Memory B cell (primary cell): ENCODE data around the gene RBBP8NL.

ENCODE experiments used
- ATAC-seq: fragments of 150-1000 bp; cut with Tn5 transposase; 2 replicates; pipeline ENCODE4 v1.10.0; 2021; ENCODE audit warnings: low read depth, mild to moderate bottlenecking, moderate library complexity
- DNase-seq, 2 donors: peaks; one replicate each; pipeline ENCODE4 v3.0.0; 2022; ENCODE audit warnings: low spot score in 2 of 2
- H3K27ac Mint-ChIP-seq: one replicate; pipeline ENCODE4 v1.8.0; 2022; ENCODE audit warnings: mild to moderate bottlenecking, moderate library complexity, mixed read lengths
- H3K27me3 Mint-ChIP-seq: one replicate; pipeline ENCODE4 v1.8.0; 2022; ENCODE audit warnings: mixed read lengths
- H3K36me3 Mint-ChIP-seq: one replicate; pipeline ENCODE4 v1.8.0; 2022; ENCODE audit warnings: mild to moderate bottlenecking, mixed read lengths
- H3K4me1 Mint-ChIP-seq: one replicate; pipeline ENCODE4 v1.8.0; 2022; ENCODE audit warnings: mixed read lengths
- H3K4me3 Mint-ChIP-seq: one replicate; pipeline ENCODE4 v1.8.0; 2022; ENCODE audit warnings: mild to moderate bottlenecking, moderate library complexity, mixed read lengths
- H3K9me3 Mint-ChIP-seq: one replicate; pipeline ENCODE4 v1.8.0; 2022; ENCODE audit warnings: mixed read lengths

Gene RBBP8NL

DNA sequence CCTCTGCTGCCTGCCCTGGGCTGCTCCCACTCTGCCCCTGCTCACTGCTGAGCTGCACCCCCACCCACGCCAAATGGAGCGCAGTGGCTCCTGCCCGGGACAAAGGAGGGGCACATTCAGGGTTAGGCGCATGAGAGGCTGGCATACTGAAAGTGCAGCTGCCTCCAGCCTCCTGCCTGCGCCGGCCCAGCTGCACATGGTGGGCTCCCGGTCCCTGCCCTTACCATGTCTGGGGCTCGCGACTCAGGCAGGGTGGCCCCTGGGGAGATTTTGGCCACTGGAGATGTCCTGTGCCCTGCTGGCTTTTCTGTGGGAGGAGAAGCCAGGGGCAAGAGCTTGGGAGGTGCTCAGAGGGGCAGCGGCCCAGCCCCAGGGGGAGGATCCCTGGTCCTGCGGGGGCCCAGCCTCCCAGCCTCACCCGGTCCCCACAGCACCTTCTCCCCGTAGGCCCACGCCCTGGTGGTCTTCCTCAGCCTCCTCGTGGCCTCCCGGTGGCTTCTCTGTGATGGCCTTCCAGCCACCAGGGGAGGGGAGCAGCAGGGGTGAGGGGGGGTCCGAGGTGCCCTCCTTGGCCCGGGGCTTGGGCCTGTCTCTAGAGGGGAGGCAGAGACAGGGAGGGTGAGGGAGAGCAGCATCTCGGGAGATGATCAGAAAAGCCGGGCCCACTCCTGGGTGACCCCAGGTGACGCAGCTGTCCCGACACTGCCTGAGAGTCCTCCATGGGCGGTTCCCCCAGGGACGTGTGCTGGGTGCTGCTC is 11.8 kb downstream of the RBBP8NL start:
- Mint-ChIP-seq H3K27ac (no peak overlapping the region), H3K4me3 (no peak overlapping the region), H3K4me1 (no peaks in the 10 kb centered on the region), H3K36me3 (no peaks in the 10 kb centered on the region), H3K9me3 (no peaks in the 10 kb centered on the region), H3K27me3 (peaks cover 11% of the 10 kb centered on the region)
- DNase-seq (no peak), ATAC-seq (no peak)

DNA sequence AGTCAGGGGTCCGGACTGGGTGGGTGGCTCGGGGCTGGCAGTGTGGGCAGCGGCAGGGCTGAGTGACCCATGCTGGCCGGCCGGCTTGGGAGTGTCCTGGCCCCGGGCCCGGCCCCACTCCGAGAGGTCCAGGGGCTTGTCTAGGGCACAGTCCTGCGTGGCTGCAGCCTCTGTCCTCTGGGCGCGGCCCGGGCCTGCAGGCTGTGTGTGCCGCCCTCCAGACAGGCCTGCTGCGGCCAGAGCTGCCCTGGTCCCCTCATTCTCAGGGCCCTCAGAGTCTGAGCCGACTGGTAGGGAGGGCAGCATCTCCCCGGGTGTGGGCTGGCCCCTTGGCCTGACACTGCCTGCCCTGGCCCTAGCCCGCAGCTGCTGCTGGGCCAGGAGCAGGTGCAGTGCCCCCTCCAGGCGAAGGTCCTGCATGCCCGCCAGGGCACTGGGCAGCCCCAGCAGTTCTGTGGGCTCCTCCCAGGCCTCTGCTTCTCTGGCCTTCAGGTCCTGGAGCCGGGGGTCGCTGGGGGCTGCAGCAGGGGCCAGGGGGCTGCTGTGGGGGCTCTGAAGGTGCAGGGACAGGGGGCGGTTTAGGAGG is 13.3 kb downstream of the RBBP8NL start:
- peaks cover 7% of the 10 kb centered on the region for H3K27me3 Mint-ChIP-seq
- H3K4me1 Mint-ChIP-seq, result peaks cover 13% of the 10 kb centered on the region
- no peaks in the 10 kb centered on the region for H3K36me3 Mint-ChIP-seq
- no peak overlapping the region for H3K4me3 Mint-ChIP-seq
- no peak for ATAC-seq
- no peak overlapping the region for H3K27ac Mint-ChIP-seq
- no peaks in the 10 kb centered on the region for H3K9me3 Mint-ChIP-seq
- DNase-seq, result no peak

DNA sequence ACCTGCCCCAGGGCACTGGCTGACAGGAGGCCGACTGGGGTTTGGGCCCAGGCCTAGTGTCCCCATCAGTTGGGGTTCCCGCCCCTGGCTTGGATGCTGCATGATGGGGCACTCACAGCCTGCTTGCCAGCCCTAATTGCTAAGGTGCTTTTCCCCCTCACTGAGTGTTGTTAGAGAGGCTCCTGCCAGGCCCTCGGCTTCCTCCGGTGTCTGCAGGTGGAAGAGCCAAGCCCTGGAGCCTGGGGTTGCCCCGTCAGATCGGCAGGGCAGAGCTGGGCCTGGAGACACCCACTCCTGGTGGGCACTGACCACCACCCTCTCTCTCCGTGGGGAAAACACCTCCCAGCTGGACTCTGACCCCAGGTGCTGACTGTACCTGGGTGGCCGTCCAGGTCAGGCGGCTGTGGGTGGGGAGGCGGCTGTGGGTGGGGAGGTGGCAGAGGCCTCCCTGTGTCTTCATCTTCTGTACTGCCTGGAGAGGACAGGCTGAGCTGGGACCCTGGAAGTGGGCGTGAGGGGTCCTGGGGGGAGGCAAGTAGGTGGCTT is 14.2 kb downstream of the RBBP8NL start:
- no peaks in the 10 kb centered on the region for H3K36me3 Mint-ChIP-seq
- H3K4me1 Mint-ChIP-seq, result peaks cover 16% of the 10 kb centered on the region
- H3K4me3 Mint-ChIP-seq, result no peak overlapping the region
- H3K9me3 Mint-ChIP-seq, result no peaks in the 10 kb centered on the region
- ATAC-seq, result no peak
- DNase-seq, result no peak
- H3K27ac Mint-ChIP-seq, result no peak overlapping the region
- peaks cover 7% of the 10 kb centered on the region for H3K27me3 Mint-ChIP-seq

DNA sequence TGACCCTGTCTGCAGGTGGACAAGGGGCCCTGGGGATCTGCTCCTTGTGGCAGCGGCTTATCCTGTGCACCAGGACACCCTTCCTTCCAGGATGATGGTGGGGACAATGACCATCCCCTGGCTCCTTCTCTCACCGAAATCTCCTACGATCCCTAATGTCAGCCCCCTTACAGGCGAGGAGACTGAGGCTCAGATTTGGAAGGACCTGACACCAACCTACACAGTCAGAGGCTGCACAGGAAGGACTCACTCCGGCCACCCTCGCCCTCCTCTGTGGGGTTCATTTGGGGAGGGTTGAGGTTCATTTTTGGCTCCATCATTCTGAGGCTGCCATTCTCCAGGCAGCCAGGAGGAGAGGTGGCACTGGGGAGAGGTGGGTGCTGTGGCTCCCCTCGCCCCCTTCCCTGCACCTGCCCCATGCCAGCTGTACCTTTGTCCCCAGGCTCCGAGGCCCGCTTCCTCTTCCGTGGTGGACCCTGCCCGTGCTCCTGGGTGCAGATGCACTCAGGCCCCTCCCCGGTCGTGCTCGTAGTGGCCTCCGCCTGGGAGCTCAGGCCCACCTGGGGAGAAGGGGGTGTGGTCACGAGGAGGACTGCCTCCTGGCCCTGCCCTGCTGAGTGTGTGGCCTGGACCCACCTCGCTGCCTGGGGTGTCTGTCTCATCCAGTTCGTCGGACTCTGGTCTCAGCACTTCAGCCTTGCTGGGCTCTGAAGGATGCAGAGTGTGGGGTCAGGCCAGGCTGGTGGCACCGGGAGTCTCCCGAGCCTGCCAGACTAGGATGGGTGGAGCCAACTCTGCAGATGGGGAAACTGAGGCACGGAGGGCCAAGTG is 14.9 kb downstream of the RBBP8NL start:
- DNase-seq (no peak), ATAC-seq (no peak)
- H3K27ac Mint-ChIP-seq, result no peak overlapping the region
- H3K36me3 Mint-ChIP-seq, result no peaks in the 10 kb centered on the region
- peaks cover 2% of the 10 kb centered on the region for H3K27me3 Mint-ChIP-seq
- H3K4me1 Mint-ChIP-seq, result peaks cover 16% of the 10 kb centered on the region
- H3K9me3 Mint-ChIP-seq, result no peaks in the 10 kb centered on the region
- no peak overlapping the region for H3K4me3 Mint-ChIP-seq

DNA sequence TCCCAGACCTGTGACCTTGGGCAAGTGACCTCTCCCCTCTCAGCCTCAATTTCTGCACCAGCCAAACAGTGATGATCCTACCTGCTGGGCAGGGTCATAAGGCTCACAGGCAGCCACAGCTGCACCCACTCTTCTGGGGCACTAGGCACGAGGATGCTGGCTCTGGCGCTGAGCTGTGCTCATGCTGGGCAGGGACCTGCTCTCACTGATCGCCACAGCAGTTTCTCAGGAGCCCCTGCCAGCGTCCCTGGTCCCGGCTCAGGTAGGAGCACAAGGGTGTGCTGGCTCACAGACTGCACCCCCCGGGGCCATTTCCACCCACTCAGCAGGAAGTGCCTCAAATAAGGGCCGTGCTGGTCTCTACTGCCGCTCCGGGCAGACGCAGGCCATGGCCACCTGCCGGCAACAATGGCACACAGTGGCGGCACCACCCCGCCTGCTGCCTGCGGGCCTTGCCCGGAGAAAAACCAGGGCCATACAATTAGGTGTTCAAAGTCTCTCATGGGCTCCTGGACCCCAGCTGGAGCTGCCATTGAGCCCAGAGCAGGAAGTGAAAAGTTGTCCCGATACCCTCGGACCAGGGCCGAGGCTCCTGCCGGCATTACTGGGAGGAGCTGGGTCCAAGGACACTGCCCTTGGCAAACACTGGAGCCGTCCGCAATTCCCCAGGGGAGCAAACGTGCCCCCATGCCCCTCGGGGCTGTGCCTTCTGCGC is 15.7 kb downstream of the RBBP8NL start:
- H3K4me3 Mint-ChIP-seq, result no peak overlapping the region
- H3K4me1 Mint-ChIP-seq, result peaks cover 16% of the 10 kb centered on the region
- H3K27ac Mint-ChIP-seq, result no peak overlapping the region
- no peaks in the 10 kb centered on the region for H3K9me3 Mint-ChIP-seq
- ATAC-seq (no peak), DNase-seq (no peak)
- H3K27me3 Mint-ChIP-seq, result peaks cover 2% of the 10 kb centered on the region
- H3K36me3 Mint-ChIP-seq, result no peaks in the 10 kb centered on the region

DNA sequence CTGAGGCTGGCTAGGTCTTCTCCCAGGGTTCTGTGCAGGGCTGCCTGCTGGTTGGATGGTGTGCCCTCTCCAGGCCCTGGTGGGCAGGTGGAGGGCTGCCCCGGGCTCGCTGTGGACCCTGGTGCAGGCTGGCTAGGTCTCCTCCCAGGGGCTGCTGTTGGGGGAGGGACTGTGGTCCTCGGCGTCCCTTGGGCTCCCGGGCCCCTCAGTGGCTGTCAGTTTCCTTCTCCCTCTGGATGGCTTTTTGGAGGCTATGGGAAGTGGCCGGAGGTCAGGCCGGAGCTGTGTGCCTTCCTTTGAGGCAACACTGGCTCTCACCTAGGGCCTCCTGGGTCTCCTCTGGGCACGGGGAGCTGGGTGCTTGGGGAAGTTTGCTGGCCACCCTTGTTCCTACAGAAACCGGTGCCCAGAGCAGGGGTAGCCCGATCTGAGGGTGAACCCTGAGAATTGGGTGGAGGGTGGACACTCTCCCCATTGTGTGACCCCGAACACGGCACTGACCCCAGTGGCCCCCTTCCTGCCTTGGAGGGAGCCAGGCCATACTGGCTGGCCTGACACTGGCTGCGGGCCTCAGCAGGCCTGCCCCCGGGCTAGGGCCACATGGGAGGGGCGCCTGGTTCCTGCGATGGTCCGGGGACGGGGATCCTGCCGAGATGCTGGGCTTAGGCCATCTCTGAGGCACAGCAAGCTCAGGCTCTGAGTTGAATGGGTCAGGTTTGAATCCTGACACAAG is 16.4 kb downstream of the RBBP8NL start:
- H3K27ac Mint-ChIP-seq, result no peak overlapping the region
- H3K4me3 Mint-ChIP-seq, result no peak overlapping the region
- peaks cover 19% of the 10 kb centered on the region for H3K4me1 Mint-ChIP-seq
- no peak for DNase-seq
- H3K36me3 Mint-ChIP-seq, result no peaks in the 10 kb centered on the region
- no peak for ATAC-seq
- no peaks in the 10 kb centered on the region for H3K27me3 Mint-ChIP-seq
- no peaks in the 10 kb centered on the region for H3K9me3 Mint-ChIP-seq

DNA sequence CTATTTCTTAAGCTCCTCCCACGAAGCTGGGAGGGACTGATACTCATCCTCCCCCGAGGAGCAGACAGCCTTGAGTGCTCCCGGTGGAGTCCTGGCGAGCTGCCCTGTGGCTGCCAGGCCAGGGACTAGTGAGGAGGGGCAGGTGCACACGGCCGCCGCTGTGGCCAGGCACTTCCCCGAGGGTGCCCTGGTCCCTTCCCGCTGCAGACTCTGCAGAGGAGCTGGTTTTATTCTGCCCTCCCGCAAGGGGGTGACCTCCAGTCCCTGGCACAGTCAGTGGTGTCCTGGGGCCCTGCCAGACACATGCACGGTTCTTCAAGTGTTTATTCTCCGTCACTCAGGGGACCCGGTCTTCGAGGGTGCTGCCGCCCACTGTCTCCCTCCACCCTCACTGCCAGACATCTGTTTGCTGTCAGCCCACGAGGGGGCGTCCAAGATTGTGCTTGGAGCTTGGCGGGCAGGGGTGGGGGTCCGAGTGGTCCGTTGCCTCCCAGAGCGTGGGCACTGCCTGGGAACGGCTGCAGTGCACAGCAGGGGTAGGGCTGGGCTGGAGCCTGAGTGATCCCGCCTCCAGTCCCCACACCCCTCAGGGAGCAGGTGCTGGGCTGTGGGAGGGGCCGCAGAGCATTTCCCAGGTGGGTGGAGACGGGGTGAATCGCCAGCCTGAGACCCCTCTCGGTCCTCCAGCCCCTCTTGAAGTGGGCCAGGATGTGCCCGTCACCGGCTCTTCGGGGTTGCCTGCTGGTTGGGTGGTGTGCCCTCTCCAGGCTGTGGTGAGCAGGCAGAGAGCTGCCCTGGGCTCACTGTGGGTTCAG is 17.2 kb downstream of the RBBP8NL start:
- peak; percentile 11 for ATAC-seq
- no peaks in the 10 kb centered on the region for H3K27me3 Mint-ChIP-seq
- no peak overlapping the region for H3K27ac Mint-ChIP-seq
- peak in 1 of 2 donors; percentile 47 for DNase-seq
- H3K4me1 Mint-ChIP-seq, result peaks cover 25% of the 10 kb centered on the region
- peak overlapping the region; percentile 47 for H3K4me3 Mint-ChIP-seq
- no peaks in the 10 kb centered on the region for H3K36me3 Mint-ChIP-seq
- no peaks in the 10 kb centered on the region for H3K9me3 Mint-ChIP-seq

DNA sequence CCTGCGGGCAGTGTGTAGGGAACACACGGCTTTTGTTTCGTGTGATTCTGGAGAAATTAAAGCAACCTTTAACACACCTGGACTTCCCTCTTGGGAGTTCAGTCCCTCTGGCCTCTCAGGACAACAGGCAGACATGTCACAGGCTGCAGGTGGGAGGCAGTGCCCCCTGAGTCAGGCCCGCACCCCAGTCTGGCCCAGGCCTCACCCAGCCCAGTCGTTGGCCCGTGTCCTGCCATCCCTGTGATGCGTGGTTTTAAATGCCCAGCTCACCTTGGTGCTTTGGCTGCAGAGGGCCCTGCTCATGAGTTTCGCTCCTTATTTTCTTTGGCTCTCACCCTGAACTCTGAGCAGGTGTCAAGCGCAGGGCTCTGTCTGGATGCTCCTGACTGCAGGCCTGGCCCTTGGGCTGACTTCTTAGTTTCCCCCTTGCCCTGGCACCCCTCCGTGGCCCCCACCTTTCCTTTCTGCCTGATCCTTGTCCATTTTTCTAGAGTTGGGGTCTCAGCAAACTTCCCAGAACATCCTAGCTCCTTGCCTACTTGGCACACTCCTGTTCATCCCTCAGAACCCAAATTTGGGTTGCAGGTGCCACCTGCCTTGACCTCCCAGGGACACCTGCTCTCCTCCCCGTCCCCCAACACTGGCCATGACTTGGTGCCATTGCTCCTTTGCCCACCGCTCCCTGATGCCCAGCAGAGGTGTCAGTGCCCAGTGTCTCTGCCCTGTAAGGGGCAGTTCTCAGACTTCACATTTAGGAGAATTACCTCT is 18.1 kb downstream of the RBBP8NL start:
- DNase-seq (no peak), ATAC-seq (no peak)
- peak overlapping the region; percentile 33 for H3K4me3 Mint-ChIP-seq
- H3K27ac Mint-ChIP-seq, result no peak overlapping the region
- H3K36me3 Mint-ChIP-seq, result no peaks in the 10 kb centered on the region
- peaks cover 29% of the 10 kb centered on the region for H3K4me1 Mint-ChIP-seq
- H3K9me3 Mint-ChIP-seq, result no peaks in the 10 kb centered on the region
- no peaks in the 10 kb centered on the region for H3K27me3 Mint-ChIP-seq

DNA sequence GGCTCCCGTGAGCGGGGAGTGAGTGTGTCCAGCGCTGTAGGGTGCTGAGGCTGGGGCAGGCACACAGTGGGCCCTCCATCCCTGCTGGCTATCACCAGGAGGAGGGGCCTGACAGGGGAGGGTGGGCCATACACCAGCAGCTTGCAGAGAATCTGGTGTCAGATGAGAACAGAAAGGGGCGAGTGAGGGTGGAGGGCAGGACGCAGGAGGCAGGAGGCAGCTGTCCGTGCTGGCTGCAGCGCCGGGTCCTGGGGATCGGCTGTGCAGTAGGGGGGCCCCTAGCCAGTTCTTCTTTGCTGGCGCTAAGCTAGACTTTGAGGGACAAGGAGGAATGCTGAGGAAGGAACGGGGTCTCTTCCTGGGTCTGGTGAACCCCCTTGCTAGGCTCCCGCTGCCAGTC is 18.7 kb downstream of the RBBP8NL start:
- no peaks in the 10 kb centered on the region for H3K27me3 Mint-ChIP-seq
- peaks cover 29% of the 10 kb centered on the region for H3K4me1 Mint-ChIP-seq
- H3K27ac Mint-ChIP-seq, result no peak overlapping the region
- H3K36me3 Mint-ChIP-seq, result no peaks in the 10 kb centered on the region
- no peak overlapping the region for H3K4me3 Mint-ChIP-seq
- no peaks in the 10 kb centered on the region for H3K9me3 Mint-ChIP-seq
- ATAC-seq (no peak), DNase-seq (no peak)

DNA sequence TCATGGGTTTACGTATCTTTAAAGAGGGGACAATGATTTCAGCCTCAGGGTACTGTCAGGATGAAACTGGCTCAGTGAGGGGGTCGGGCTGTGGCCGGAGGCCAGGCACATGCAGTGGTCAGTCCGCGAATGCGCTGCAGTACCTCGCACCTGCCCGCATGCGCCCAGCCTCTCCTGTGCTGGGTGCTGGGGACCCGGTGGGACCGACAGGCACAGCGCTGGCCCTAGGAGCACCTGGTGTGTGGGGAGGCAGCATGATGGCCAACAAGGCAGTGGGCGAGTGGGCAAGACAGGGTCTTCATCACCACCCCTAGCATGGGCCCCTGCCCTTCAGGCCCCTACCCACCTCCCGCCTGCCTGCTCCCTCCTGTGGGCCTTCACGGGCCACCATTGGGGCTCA is 19.3 kb downstream of the RBBP8NL start:
- Mint-ChIP-seq H3K4me3 (peak overlapping the region; percentile 86), H3K4me1 (peaks cover 29% of the 10 kb centered on the region), H3K36me3 (no peaks in the 10 kb centered on the region), H3K27me3 (no peaks in the 10 kb centered on the region), H3K9me3 (no peaks in the 10 kb centered on the region), H3K27ac (no peak overlapping the region)
- no peak for DNase-seq
- no peak for ATAC-seq

DNA sequence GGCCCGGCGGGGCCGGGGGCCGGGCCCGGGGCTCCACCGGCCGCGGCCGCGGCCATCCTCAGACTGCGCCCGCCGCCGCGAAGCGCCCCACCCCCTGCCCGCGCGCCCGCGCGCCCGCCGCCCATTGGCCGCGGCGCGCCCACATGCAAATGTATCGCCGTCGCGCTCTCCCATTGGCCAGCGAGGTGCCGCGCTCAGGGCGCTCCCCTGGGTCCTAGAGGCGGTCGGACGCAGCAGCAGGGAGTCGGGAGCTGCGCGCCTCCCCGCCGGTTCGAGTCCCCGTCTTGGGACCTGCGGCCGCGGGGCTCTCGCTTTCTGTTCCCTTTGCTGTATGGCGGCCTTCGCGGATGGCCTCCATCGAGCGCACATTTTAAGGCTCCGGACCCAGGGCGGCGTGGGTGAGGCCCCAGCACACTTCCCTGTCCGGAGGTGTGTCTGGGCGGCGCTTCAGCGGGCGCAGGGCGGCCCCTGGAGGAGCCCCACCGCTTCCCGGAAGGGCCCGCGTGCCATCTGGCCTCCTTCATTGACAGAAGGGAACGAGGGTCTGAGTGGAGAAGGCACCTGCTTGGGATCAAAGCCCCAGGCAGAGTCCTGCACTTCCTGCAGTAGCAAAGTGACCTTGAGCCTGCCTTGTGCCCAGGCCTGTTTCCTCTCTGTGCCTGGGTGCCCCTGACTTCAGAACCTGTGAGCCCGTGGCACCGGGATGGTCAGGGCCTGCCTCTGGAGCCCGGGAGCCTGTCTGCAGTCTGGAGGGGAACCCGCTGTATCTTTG is 19.9 kb downstream of the RBBP8NL start, which contains the start of gene CABLES2:
TSS of gene CABLES2 (minus strand) at position 65 of the 772 bp plus-strand sequence. CDS start at position 56, 9 bp downstream.
- H3K27ac Mint-ChIP-seq, result peak within 1 kb of the TSS; percentile 58
- peak within 1 kb of the TSS; percentile 86 for H3K4me3 Mint-ChIP-seq
- peak; percentile 87 for DNase-seq
- peak; percentile 93 for ATAC-seq
- H3K9me3 Mint-ChIP-seq, result no peaks in the 10 kb centered on the region
- peaks cover 29% of the 10 kb centered on the region for H3K4me1 Mint-ChIP-seq
- H3K36me3 Mint-ChIP-seq, result no peaks in the 10 kb centered on the region
- H3K27me3 Mint-ChIP-seq, result no peaks in the 10 kb centered on the region
